Spleen (tissue), 7 donors: ENCODE measurements around the gene FAM193A.

ENCODE experiments used
- POLR2A ChIP-seq, 3 donors: fragments of 450-650 bp; IDR thresholded peaks; one replicate each; pipeline ENCODE4 v1.5.1; 2017; ENCODE audit warnings: antibody characterized with exemption in 3 of 3, mild to moderate bottlenecking in 1 of 3
- POLR2AphosphoS5 ChIP-seq, 3 donors: sonication (generic); formaldehyde crosslinking; IDR thresholded peaks; one replicate each; pipeline ENCODE4 v1.5.1; 2017; ENCODE audit warnings: antibody characterized with exemption in 3 of 3
- TF ChIP-seq, protein P1 (sequence below), 11 experiments: fragments of 200-600 bp in 7 of 11; fragments of 450-650 bp in 4 of 11; sonication (generic) in 4 of 11; IDR thresholded peaks in 8 of 11; conservative IDR thresholded peaks in 3 of 11; 1 replicate in 7 of 11; 2 replicates in 4 of 11; pipeline versions ENCODE4 v1.4.0 to v1.8.0; 2016 to 2021; ENCODE audit warnings: antibody characterized with exemption in 11 of 11, inconsistent platforms in 4 of 11, mild to moderate bottlenecking in 1 of 11
- donor health status: DM: no; HTN: no; CAD: no; lungs with moderate emphysema.
- donor health status: DM: no; HTN: no; CAD: no.
- donor health status: DM: no; HTN: no; CAD: no.

DNA sequence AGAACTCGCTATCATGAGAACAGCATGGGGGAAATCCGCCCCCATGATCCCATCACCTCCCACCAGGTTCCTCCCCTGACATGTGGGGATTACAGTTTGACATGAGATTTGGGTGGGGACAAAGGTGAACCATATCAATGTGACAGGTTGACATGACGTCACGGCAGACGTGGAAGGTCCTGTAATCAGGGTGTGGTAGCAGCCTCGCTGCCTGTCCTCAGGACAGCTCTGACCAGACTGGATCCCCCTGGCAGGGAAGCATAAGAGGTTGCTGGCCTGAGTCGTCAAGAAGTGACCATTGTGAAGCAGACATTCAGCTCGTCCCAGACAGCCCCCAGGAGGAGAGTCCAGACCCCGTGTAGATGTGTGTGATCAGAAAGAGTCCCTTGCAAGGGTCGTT, 115.1 kb downstream of the FAM193A start:
- TF ChIP-seq, protein P1, sequence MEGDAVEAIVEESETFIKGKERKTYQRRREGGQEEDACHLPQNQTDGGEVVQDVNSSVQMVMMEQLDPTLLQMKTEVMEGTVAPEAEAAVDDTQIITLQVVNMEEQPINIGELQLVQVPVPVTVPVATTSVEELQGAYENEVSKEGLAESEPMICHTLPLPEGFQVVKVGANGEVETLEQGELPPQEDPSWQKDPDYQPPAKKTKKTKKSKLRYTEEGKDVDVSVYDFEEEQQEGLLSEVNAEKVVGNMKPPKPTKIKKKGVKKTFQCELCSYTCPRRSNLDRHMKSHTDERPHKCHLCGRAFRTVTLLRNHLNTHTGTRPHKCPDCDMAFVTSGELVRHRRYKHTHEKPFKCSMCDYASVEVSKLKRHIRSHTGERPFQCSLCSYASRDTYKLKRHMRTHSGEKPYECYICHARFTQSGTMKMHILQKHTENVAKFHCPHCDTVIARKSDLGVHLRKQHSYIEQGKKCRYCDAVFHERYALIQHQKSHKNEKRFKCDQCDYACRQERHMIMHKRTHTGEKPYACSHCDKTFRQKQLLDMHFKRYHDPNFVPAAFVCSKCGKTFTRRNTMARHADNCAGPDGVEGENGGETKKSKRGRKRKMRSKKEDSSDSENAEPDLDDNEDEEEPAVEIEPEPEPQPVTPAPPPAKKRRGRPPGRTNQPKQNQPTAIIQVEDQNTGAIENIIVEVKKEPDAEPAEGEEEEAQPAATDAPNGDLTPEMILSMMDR (IDR thresholded peaks at IDR 0.05 in 8 of 11, conservative IDR thresholded peaks at IDR 0.05 in 3 of 11): no peak
- TF ChIP-seq POLR2A (IDR thresholded peaks at IDR 0.05) (no peak), POLR2AphosphoS5 (IDR thresholded peaks at IDR 0.05) (no peak)
